ENCODE data around the gene RASGRP4. TPM values are rescaled to one million over a fixed set of nuclear protein-coding genes. Genes with fewer than 3 reads are reported as not detected.
"Not testable (repeated sequence)": the region's sequence is repeated elsewhere in the genome, so short reads cannot be mapped to it uniquely, and the experiment has no call there.

Gene RASGRP4
- polyA plus RNA-seq, 3 donors = 0.48 to 8.2 (median 7.0) TPM

GRCh38 chr19:38451629-38452028, 25.6 kb upstream of the RASGRP4 start:
- 82 to 93% (median 89%) methylated on average over 8 to 9 of the region's 9 CpGs for WGBS, 3 donors
- H3K27ac ChIP-seq (ENCODE audit: low read depth, low read length) = no peak overlapping the region

GRCh38 chr19:38451036-38451435, 25.0 kb upstream of the RASGRP4 start:
- WGBS, 3 donors = 73 to 86% (median 77%) methylated on average over 8 of the region's 8 CpGs
- H3K27ac ChIP-seq (ENCODE audit: low read depth, low read length) = no peak overlapping the region

- WGBS, 3 donors = 77 to 86% (median 78%) methylated on average over 5 of the region's 5 CpGs
- H3K27ac ChIP-seq (ENCODE audit: low read depth, low read length) = no peak overlapping the region
Observed at GRCh38 chr19:38449518-38449917, 23.5 kb upstream of the RASGRP4 start.

- no peak overlapping the region for H3K27ac ChIP-seq (ENCODE audit: low read depth, low read length)
- WGBS, 3 donors = 90 to 93% (median 92%) methylated on average over 9 of the region's 9 CpGs
Observed at GRCh38 chr19:38448225-38448624, 22.2 kb upstream of the RASGRP4 start.

GRCh38 chr19:38445362-38445761, 19.3 kb upstream of the RASGRP4 start:
- 93 to 94% (median 94%) methylated on average over 7 of the region's 7 CpGs for WGBS, 3 donors
- H3K27ac ChIP-seq (ENCODE audit: low read depth, low read length) = no peak overlapping the region

GRCh38 chr19:38444026-38444425, 18.0 kb upstream of the RASGRP4 start:
- no peak overlapping the region for H3K27ac ChIP-seq (ENCODE audit: low read depth, low read length)
- 89 to 91% (median 90%) methylated on average over 7 of the region's 7 CpGs for WGBS, 3 donors

GRCh38 chr19:38443458-38443999, 17.5 kb upstream of the RASGRP4 start:
- WGBS, 3 donors = 72 to 88% (median 85%) methylated on average over 15 of the region's 15 CpGs
- no peak overlapping the region for H3K27ac ChIP-seq (ENCODE audit: low read depth, low read length)

- WGBS, 3 donors = 77 to 89% (median 79%) methylated on average over 8 to 9 of the region's 9 CpGs
- H3K27ac ChIP-seq (ENCODE audit: low read depth, low read length) = no peak overlapping the region
Observed at GRCh38 chr19:38442736-38443135, 16.7 kb upstream of the RASGRP4 start.

- no peak overlapping the region for H3K27ac ChIP-seq (ENCODE audit: low read depth, low read length)
- 35 to 45% (median 42%) methylated on average over 7 of the region's 7 CpGs for WGBS, 3 donors
Observed at GRCh38 chr19:38441657-38442348, 15.8 kb upstream of the RASGRP4 start.

- 67 to 80% (median 78%) methylated on average over 14 of the region's 14 CpGs for WGBS, 3 donors
- H3K27ac ChIP-seq (ENCODE audit: low read depth, low read length) = no peak overlapping the region
Observed at GRCh38 chr19:38440592-38440991, 14.6 kb upstream of the RASGRP4 start.

- H3K27ac ChIP-seq (ENCODE audit: low read depth, low read length) = no peak overlapping the region
- WGBS, 3 donors = 66 to 89% (median 71%) methylated on average over 2 of the region's 2 CpGs
Observed at GRCh38 chr19:38437917-38438316, 11.9 kb upstream of the RASGRP4 start.

- H3K27ac ChIP-seq (ENCODE audit: low read depth, low read length) = no peak overlapping the region
- WGBS, 3 donors = 86 to 92% (median 91%) methylated on average over 6 of the region's 6 CpGs
Observed at GRCh38 chr19:38437295-38437694, 11.3 kb upstream of the RASGRP4 start.

- WGBS, 3 donors = 11 to 22% (median 17%) methylated on average over 12 to 13 of the region's 13 CpGs
Observed at GRCh38 chr19:38434549-38435051, 8.6 kb upstream of the RASGRP4 start.

GRCh38 chr19:38433268-38433733, 7.3 kb upstream of the RASGRP4 start, which contains the start of gene RYR1:
Gene RYR1, plus strand, starts transcription at chr19:38433691. Its CDS starts 139 bp downstream, at chr19:38433830.
- H3K27ac ChIP-seq (ENCODE audit: low read depth, low read length) = no peak within 1 kb of the TSS
- 13 to 15% (median 15%) methylated on average over 19 to 20 of the region's 20 CpGs for WGBS, 3 donors

More at GRCh38 chr19:38434549-38435051, 8.6 kb upstream of the RASGRP4 start:
- H3K27ac ChIP-seq (ENCODE audit: low read depth, low read length) = no peak overlapping the region

GRCh38 chr19:38430931-38431330, 4.9 kb upstream of the RASGRP4 start:
- 82 to 84% (median 83%) methylated on average over 7 of the region's 7 CpGs for WGBS, 3 donors
- no peak overlapping the region for H3K27ac ChIP-seq (ENCODE audit: low read depth, low read length)

GRCh38 chr19:38429811-38430156, 3.8 kb upstream of the RASGRP4 start:
- 71 to 90% (median 84%) methylated on average over 2 of the region's 2 CpGs for WGBS, 3 donors

GRCh38 chr19:38429055-38429810, 3.2 kb upstream of the RASGRP4 start:
- no peak overlapping the region for H3K27ac ChIP-seq (ENCODE audit: low read depth, low read length)
- WGBS, 3 donors = 46 to 61% (median 49%) methylated on average over 14 of the region's 14 CpGs

More at GRCh38 chr19:38429811-38430156, 3.8 kb upstream of the RASGRP4 start:
- H3K27ac ChIP-seq (ENCODE audit: low read depth, low read length) = no peak overlapping the region

GRCh38 chr19:38427035-38427677, 1.1 kb upstream of the RASGRP4 start:
- not testable (repeated sequence) for H3K27ac ChIP-seq (ENCODE audit: low read depth, low read length)
- WGBS, 3 donors = 60 to 70% (median 68%) methylated on average over 12 to 17 of the region's 17 CpGs
